ENCODE measurements around the gene PRELID2. TPM values are rescaled to one million over a fixed set of nuclear protein-coding genes. Genes with fewer than 3 reads are reported as not detected.

The PRELID2 gene
- total RNA-seq, 4 donors from 2014 or later: 6.5 to 24.1 (median 12.7) TPM

- no peak for TF ChIP-seq CTCF (IDR thresholded peaks at IDR 0.05)
- DNase-seq (ENCODE audit: low spot score): no peak
- no peak for ATAC-seq (ENCODE audit: low FRiP score)
These were observed 73.9 kb downstream of the PRELID2 start for GRCh38 chr5:145761254-145761653.

- no peak for TF ChIP-seq CTCF (IDR thresholded peaks at IDR 0.05)
- no peak for ATAC-seq (ENCODE audit: low FRiP score)
- DNase-seq (ENCODE audit: low spot score): no peak
These were observed 74.5 kb downstream of the PRELID2 start for GRCh38 chr5:145760660-145761059.

- DNase-seq (ENCODE audit: low spot score) (no peak), ATAC-seq (ENCODE audit: low FRiP score) (no peak)
- TF ChIP-seq CTCF (IDR thresholded peaks at IDR 0.05): no peak
These were observed 82.2 kb downstream of the PRELID2 start for GRCh38 chr5:145752947-145753346.

- ATAC-seq (ENCODE audit: low FRiP score) (no peak), DNase-seq (ENCODE audit: low spot score) (no peak)
- no peak for TF ChIP-seq CTCF (IDR thresholded peaks at IDR 0.05)
These were observed 82.6 kb downstream of the PRELID2 start for GRCh38 chr5:145752534-145752933.

GRCh38 chr5:145750199-145750598 lies 84.9 kb downstream of the PRELID2 start:
- DNase-seq (ENCODE audit: low spot score) (no peak), ATAC-seq (ENCODE audit: low FRiP score) (peak; percentile 70)
- no peak for TF ChIP-seq CTCF (IDR thresholded peaks at IDR 0.05)

GRCh38 chr5:145743396-145744061 lies 91.6 kb downstream of the PRELID2 start:
- ATAC-seq (ENCODE audit: low FRiP score) (no peak), DNase-seq (ENCODE audit: low spot score) (no peak)
- TF ChIP-seq CTCF (IDR thresholded peaks at IDR 0.05): no peak

GRCh38 chr5:145739843-145740242 lies 95.3 kb downstream of the PRELID2 start:
- DNase-seq (ENCODE audit: low spot score) (no peak), ATAC-seq (ENCODE audit: low FRiP score) (no peak)
- no peak for TF ChIP-seq CTCF (IDR thresholded peaks at IDR 0.05)
